Neutrophil (primary cell): Measurements from ENCODE around the gene ZC3H7A.

ENCODE experiments used
- H3K27ac ChIP-seq: fragments of 200-600 bp; sonication (generic); 2 replicates; pipeline ENCODE4 v1.5.1; 2016; ENCODE audit warnings: mild to moderate bottlenecking, moderate library complexity
- H3K27me3 ChIP-seq: fragments of 200-600 bp; sonication (generic); 2 replicates; pipeline ENCODE4 v1.6.0; 2016; ENCODE audit warnings: mild to moderate bottlenecking
- H3K36me3 ChIP-seq: fragments of 200-600 bp; sonication (generic); 2 replicates; pipeline ENCODE4 v1.5.1; 2017
- H3K4me1 ChIP-seq, 2 experiments: fragments of 200-600 bp in 1 of 2; sonication (generic) in 1 of 2; 1 replicate in 1 of 2; 2 replicates in 1 of 2; pipeline versions ENCODE4 v1.5.1 to v1.6.1; 2013 to 2016; ENCODE audit warnings: low read depth in 1 of 2, low read length in 1 of 2, mild to moderate bottlenecking in 1 of 2, moderate library complexity in 1 of 2; ENCODE audit not compliant: control insufficient read depth in 1 of 2, insufficient read depth in 1 of 2
- H3K4me3 ChIP-seq, 2 experiments: fragments of 200-600 bp in 1 of 2; sonication (generic) in 1 of 2; 1 replicate in 1 of 2; 2 replicates in 1 of 2; pipeline ENCODE4 v1.5.1; 2013 to 2016; ENCODE audit warnings: low read depth in 1 of 2, low read length in 1 of 2, mild to moderate bottlenecking in 1 of 2, moderate library complexity in 1 of 2
- H3K9me3 ChIP-seq: fragments of 200-600 bp; sonication (generic); 2 replicates; pipeline ENCODE4 v1.5.1; 2016
- TF ChIP-seq, protein P1 (sequence below): fragments of 200-600 bp; sonication (generic); IDR thresholded peaks from 2 replicates; pipeline ENCODE4 v1.5.1; 2016; ENCODE audit warnings: antibody characterized with exemption

Gene ZC3H7A

DNA sequence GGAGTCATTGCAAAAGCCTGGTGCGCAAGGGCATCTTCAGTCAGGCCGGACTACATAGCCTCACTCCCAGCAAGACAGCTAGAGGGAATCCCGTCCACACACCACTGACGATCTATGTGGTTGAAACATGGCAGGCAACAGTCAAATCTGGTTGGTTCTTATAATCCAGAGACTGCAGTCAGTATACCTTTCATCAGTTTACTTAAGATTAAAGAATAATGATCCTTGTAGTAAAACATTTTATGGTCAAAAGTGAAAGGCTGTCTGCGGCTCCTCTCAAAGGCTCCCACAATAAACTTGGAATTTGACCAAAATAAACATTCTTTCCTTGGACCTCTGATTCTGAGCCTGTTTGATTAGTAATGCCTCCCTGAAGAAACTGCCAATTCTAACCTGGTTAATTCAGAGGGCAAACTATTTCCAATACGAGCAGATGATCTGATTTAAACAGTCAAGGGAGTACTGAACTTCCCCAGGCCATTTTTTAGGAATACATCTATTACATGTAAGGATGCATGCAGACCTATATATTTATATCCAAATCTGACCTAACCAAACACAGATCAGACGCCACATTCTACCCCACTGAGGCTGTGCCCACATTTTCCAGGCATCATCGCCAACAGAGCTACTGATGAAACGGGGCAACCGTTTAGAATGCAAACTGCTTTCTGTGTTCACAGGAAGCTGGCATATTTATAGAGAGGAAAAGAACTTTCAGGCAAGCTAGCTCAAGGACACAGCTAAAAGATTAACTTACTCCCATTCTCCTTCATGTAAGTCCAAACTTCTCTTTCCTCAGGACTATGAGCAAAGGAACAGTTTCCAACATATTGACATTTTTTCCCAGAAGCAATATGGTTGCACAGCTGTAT, 39.1 kb downstream of the ZC3H7A start:
- Histone ChIP-seq H3K9me3 (no peaks in the 10 kb centered on the region), H3K27me3 (no peaks in the 10 kb centered on the region), H3K27ac (no peak overlapping the region), H3K4me3 (no peak overlapping the region), H3K4me1 (no peaks in the 10 kb centered on the region), H3K36me3 (peaks cover 94% of the 10 kb centered on the region)
- TF ChIP-seq, protein P1, sequence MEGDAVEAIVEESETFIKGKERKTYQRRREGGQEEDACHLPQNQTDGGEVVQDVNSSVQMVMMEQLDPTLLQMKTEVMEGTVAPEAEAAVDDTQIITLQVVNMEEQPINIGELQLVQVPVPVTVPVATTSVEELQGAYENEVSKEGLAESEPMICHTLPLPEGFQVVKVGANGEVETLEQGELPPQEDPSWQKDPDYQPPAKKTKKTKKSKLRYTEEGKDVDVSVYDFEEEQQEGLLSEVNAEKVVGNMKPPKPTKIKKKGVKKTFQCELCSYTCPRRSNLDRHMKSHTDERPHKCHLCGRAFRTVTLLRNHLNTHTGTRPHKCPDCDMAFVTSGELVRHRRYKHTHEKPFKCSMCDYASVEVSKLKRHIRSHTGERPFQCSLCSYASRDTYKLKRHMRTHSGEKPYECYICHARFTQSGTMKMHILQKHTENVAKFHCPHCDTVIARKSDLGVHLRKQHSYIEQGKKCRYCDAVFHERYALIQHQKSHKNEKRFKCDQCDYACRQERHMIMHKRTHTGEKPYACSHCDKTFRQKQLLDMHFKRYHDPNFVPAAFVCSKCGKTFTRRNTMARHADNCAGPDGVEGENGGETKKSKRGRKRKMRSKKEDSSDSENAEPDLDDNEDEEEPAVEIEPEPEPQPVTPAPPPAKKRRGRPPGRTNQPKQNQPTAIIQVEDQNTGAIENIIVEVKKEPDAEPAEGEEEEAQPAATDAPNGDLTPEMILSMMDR, result no peak

DNA sequence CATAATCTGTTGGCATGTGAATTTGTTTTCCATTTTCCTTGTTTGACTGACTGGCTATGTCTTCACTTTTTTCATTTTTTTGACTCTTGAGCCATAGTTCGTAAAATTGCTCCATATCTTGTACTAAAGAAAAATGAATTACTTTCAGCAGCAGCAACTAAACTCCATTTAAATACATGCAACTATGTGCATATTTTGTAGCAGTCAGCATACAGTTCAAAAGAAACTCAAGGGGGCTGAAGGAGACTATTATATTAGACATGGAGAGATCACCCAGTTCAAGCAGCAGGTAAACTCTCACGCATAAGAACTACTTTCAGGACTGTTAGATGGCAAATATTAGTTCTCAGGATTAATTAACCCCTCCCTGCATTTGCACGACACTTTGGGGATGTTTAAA, 40.8 kb downstream of the ZC3H7A start:
- TF ChIP-seq, protein P1, result no peak

DNA sequence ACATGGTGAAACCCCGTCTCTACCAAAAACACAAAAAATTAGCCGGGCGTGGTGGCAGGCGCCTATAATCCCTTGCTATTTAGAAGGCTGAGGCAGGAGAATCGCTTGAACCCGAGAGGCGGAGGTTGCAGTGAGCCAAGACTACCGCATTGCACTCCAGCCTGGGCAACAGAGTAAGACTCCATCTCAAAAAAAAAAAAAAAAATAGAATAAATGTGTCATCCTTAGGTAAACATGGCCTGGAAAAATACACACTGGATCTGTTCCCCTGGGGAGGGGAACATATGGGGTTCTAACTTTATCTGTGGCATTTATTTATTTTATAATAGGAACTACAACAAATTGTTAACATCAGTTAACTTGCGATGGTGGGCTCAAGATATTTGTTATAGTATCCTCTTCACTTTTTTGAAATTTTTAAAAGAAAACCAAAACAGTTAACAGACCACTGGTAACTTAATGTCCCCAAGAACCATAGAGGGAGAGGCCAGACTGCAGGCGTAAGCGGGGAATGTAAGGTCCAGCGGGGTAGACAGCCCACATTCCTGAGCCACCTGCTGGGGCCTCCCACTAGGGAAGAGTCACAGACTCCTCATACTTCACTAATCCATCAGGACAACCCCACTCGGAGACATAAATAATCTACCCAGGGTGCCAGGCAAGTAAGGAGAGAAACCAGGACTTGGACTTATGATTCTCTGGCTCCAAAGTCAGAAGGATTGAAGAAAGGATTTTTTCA, 41.9 kb downstream of the ZC3H7A start:
- TF ChIP-seq, protein P1, result no peak
- no peaks in the 10 kb centered on the region for H3K9me3 ChIP-seq
- H3K36me3 ChIP-seq, result peaks cover 93% of the 10 kb centered on the region
- no peaks in the 10 kb centered on the region for H3K27me3 ChIP-seq
- H3K4me3 ChIP-seq, result no peak overlapping the region
- no peak overlapping the region for H3K27ac ChIP-seq
- no peaks in the 10 kb centered on the region for H3K4me1 ChIP-seq

More for the DNA sequence above, 40.8 kb downstream of the ZC3H7A start:
- H3K4me1 ChIP-seq, result no peaks in the 10 kb centered on the region
- peaks cover 93% of the 10 kb centered on the region for H3K36me3 ChIP-seq
- H3K27me3 ChIP-seq, result no peaks in the 10 kb centered on the region
- H3K27ac ChIP-seq, result no peak overlapping the region
- H3K4me3 ChIP-seq, result no peak overlapping the region
- H3K9me3 ChIP-seq, result no peaks in the 10 kb centered on the region

DNA sequence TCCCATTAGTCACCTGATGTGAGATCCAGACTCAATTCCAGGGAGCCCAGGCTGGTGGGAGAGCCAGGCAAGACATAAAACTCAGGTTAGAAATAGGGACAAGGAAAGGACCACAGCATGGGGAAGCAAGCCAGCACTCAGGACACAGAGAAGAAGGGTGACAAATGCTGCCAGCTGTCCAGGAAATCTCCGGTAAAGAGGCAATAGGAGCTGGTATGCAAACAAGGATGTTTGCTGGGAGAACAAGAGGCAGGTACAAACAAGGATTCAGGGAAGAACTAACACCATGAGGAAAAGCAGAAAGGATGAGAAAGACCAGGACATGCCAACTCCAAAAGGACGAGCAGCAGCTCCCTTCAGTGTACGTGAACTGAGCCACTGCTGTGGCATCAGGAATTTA, 44.2 kb downstream of the ZC3H7A start:
- TF ChIP-seq, protein P1, result no peak
- Histone ChIP-seq H3K9me3 (no peaks in the 10 kb centered on the region), H3K27me3 (no peaks in the 10 kb centered on the region), H3K36me3 (peaks cover 93% of the 10 kb centered on the region), H3K4me3 (no peak overlapping the region), H3K4me1 (no peaks in the 10 kb centered on the region), H3K27ac (no peak overlapping the region)

DNA sequence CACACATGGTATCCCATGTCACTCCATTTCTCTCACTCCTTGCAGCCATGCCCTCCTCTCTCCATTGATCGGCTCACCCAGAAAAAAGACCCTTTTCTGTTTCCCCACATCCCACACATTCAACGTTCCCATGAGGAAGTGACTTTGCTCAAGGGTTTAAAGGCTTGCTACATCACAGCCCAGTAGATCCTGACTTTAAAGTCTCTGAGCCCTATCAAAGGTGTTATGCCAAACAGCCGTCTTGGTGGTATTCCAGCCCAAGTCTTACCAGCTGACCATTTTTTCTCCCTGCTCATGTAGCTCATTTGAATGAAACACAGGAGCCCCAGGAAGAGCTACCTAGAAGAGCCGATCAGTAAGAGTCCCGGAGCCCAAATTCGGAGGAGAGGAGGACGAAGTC, 47.0 kb downstream of the ZC3H7A start:
- Histone ChIP-seq H3K27me3 (no peaks in the 10 kb centered on the region), H3K9me3 (no peaks in the 10 kb centered on the region), H3K4me1 (no peaks in the 10 kb centered on the region), H3K27ac (peak overlapping the region; percentile 19), H3K4me3 (no peak overlapping the region), H3K36me3 (peaks cover 67% of the 10 kb centered on the region)
- TF ChIP-seq, protein P1, result no peak
